Left forelimb (tissue), 1 donor: ENCODE data around the gene CACNG1.
"Not testable (repeated sequence)": the region's sequence is repeated elsewhere in the genome, so short reads cannot be mapped to it uniquely, and the experiment has no call there.

Experiments used
- DNase-seq: peaks from one replicate; pipeline ENCODE4 v3.0.0-alpha.2; 2018; ENCODE audit warnings: low spot score

Gene CACNG1

GRCh38 chr17:67079491-67079890, 35.1 kb downstream of the CACNG1 start:
- DNase-seq = no peak

DNA sequence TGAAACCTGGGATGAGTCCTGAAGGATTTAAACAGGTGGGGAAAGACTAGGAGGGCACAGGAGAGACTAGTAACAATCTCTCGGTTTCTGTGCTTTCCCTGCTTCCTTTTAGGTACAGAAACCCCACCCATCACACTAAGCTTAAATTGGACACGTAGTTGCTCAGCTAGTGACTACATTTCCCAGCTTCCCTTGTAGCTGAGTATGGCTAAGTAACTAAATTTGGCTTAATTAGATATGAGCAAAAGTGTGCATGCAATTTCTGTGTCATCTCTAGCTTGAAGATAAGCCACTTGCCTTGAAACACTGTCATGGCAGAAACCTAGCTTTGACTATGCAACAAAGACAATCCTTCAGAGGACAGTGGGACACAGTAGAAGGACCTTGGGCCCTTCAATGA, 36.5 kb downstream of the CACNG1 start:
- no peak for DNase-seq

DNA sequence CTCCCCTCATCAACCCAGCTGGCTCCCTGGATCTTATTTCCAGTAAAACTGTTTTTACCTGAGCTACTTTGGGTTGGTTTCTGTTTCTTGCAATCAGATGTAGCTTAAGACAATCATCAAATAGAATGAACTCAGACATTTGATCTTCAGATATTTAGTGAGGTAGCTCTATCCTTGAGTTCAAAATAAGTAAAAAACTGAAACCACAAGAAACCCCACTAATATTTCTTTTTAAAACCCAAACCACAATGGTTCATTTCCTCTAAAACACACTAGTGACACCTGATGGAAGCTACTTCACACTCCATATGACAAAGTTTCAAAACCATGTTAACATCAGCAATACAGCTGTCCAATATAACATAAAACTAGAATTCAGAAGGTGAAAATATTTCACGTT, 37.8 kb downstream of the CACNG1 start:
- DNase-seq = no peak

GRCh38 chr17:67085406-67085805, 41.1 kb downstream of the CACNG1 start:
- DNase-seq = no peak

DNA sequence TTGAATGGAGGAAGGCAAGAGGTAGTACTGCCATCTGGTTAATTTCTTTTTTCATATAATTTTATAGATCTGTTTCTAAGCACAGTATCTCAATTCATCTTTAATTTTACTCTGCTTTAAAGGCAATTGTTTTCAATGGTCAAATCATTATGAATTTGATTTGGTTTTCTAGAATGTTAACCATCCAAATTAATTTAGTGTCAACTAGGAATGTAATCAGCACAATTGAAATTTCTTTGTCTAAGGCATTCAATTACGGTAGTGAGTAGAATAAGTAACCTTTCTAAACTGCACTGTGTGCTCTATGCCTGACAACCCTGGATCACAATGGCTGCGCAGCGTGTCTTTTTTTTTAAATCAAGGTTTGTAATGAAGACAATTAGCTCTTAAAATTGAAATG, 44.3 kb downstream of the CACNG1 start:
- DNase-seq = no peak

- no peak for DNase-seq
Observed at GRCh38 chr17:67090341-67090740, 46.0 kb downstream of the CACNG1 start.

DNA sequence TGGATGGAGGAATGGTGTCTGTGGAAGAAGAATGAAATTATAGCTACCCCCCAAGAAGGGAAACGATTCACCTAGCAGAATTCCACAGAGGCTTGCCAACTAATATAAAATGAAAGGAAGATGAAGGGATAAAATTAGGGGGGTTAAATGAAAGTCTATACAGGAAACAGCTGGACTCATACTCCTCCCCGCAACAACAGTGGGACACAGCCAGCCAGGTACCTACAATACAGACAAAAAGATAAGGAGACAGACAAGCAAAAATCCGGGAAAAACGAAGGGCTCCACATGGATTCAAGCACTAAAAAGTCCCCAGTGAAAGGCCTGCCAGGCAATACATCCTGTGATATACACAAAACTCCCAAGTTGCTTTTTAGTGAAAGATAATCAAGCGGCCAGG, 47.9 kb downstream of the CACNG1 start:
- no peak for DNase-seq

DNA sequence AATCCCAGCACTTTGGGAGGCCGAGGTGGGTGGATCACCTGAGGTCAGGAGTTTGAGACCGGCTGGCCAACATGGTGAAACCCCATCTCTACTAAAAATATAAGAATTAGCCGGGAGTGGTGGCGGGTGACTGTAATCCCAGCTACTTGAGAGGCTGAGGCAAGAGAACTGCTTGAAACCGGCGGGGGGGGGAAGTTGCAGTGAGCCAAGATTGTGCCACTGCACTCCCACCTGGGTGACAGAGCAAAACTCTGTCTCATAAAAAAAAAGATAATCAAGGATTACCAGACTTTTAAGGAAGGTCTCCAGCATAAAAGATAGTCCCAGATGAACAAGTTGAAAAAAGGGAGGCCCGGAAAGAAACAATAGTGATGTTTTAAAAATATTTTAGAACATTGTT, 48.4 kb downstream of the CACNG1 start:
- DNase-seq = not testable (repeated sequence)

DNA sequence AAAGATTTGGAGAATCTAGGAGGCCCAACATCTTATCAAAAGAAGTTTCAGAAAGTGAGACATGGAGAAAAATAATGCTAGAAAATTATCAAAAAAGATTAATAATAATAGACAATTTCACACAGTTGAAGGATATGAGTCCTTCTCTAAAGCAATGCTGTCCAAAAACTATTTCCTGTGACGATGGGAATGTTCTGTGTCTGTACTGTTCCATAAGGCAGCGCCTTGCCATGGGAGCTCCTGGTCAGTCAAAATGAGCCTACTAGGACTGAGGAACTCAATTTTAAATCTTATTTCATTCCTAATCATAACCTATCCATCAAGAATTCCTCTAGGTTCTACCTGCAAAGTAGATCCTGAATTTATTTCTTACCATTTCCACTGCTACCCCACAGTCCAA, 49.0 kb downstream of the CACNG1 start:
- no peak for DNase-seq

GRCh38 chr17:67095291-67095690, 50.9 kb downstream of the CACNG1 start:
- not testable (repeated sequence) for DNase-seq

DNA sequence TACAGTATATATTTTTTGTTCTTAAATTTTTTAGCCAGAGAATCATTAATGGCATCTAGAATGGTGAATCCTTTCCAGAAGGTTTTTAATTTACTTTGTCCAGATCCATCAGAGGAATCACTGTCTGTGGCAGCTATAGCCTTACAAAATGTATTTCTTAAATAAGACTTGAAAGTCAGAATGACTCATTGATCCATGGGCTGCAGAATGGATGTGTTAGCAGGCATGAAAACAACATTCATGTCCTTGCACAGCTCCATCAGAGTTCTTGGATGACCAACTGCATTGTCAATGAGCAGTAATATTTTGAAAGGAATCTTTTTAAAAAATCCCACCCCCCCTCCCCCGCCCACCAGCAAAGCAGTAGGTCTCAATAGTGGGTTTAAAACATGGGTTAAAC, 51.4 kb downstream of the CACNG1 start:
- no peak for DNase-seq

- no peak for DNase-seq
Observed at GRCh38 chr17:67096609-67097008, 52.3 kb downstream of the CACNG1 start.

DNA sequence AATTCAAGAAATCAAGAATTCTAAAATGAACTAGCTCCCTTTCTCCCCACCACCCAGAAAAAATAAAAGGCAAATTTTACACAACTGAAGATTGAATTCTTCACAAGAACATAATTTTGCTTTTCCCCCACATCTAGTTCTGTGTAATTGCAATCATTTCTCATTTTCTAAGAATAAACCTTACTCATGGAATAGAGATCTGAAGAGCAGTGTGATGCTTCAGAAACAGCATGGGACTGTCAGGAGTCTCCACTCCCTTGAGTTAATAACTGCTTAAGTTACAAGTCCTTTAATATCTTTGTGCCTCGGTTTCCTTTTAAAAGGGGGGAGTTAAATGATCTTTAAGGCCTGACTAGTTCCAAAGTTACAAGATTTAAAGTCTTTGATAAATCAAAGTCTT, 53.7 kb downstream of the CACNG1 start:
- no peak for DNase-seq

DNA sequence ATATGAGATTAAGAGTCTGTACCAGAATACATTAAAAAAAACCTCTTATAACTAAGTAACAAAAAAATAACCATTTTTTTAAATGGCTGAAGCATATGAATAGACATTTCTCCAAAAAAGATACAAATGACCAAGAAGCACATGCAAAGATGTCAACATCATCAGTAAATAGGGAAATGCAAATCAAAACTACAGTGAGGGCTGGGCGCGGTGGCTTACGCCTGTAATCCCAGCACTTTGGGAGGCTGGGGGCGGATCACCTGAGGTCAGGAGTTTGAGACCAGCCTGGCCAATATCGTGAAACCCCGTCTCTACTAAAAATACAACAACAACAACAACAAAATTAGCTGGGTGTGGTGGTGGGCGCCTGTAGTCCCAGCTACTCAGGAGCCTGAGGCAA, 60.3 kb downstream of the CACNG1 start:
- not testable (repeated sequence) for DNase-seq

- DNase-seq = no peak
Observed at GRCh38 chr17:67105213-67105612, 60.9 kb downstream of the CACNG1 start.
